Upper lobe of right lung (tissue), 1 donor: ENCODE results near the gene FMNL3. TPM values are rescaled to one million over a fixed set of nuclear protein-coding genes. Genes with fewer than 3 reads are reported as not detected.
A peak's percentile ranks its signal among the peaks of the same experiment; 100 is the strongest.

Source experiments
- ATAC-seq: fragments of 200-7000 bp; cut with Tn5 transposase; one replicate; pipeline ENCODE4 v1.9.1; 2020; ENCODE audit warnings: mild to moderate bottlenecking, moderate library complexity
- DNase-seq: peaks from one replicate; pipeline ENCODE4 v3.0.0-alpha.2; 2020
- H3K27ac ChIP-seq: fragments of 200-600 bp; one replicate; pipeline ENCODE4 v1.8.0; 2022
- H3K27me3 ChIP-seq: fragments of 200-600 bp; one replicate; pipeline ENCODE4 v1.8.0; 2022; ENCODE audit warnings: mild to moderate bottlenecking
- H3K36me3 ChIP-seq: fragments of 200-600 bp; one replicate; pipeline ENCODE4 v1.8.0; 2022
- H3K4me1 ChIP-seq: fragments of 200-600 bp; one replicate; pipeline ENCODE4 v1.8.0; 2022
- H3K4me3 ChIP-seq: fragments of 200-600 bp; one replicate; pipeline ENCODE4 v1.8.0; 2022; ENCODE audit warnings: mild to moderate bottlenecking
- H3K9me3 ChIP-seq: fragments of 200-600 bp; one replicate; pipeline ENCODE4 v1.8.0; 2022
- intact Hi-C: fragments of 100-400 bp; cut with DNase I; formaldehyde crosslinking; loops from one replicate; pipeline ENCODE4 v1.11.0; 2022
- total RNA-seq: library from RNA; stranded (reverse); fragmentation: NEBNext Ultra II Directional; extraction: Animal tissue kit (Norgen Biotek cat#: 25700); gene quantifications from one replicate; pipeline ENCODE4 v1.2.1, GENCODE V29; 2021
- TF ChIP-seq, protein P1 (sequence below): fragments of 200-600 bp; IDR thresholded peaks from one replicate; pipeline ENCODE4 v1.8.0; 2022; ENCODE audit warnings: antibody characterized with exemption
- donor health status: DM: no; HTN: yes; CAD: no; lungs with severe emphysema.

The FMNL3 gene
- total RNA-seq, 1 donor from 2014 or later = 40.3 TPM

DNA sequence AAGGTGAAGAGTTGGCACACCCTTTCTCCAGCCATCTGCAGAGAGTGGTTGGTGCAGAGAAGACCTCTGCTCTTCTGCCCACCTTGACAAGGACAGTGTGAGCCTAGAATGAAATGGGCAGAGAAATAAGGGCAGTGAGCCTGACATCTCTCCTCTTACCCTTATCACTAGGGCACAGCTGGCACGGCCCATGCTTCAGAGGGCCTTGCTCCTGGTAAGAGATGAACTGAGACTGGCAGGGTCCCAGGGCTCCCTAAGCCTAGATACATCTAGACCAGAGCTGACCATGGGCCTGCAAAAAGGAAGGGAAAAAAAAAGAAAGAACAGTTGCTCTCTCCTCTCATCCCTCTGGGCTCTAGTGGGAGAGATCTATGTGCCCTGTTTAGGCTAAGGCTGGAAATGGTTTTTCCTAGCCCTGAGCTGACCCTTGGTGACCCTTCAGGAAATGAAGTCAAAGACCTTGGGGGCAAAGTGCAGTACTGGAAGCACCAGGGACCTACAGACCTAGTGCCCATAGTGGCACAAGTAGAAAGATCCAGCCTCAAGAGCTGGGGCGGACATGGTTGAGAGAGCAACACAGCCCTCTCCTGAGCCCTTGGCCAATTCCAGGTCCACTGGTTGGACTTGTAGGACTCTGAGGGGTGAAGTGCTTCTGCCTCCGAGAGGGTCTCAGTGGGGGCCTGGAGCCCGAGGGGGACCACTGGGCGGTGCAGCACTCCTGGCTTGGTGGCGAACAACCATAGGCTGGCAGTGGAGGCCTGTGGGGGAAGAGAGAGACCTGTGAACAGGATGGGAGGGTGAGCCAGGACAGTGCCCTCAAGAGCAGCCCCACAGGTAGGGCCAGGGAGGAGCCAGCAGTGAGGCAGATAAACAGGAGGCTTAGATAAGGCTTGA, 61.8 kb downstream of the FMNL3 start:
- intact Hi-C loops = loop anchor here (2.0 kb wide), 1 partner anchor 61 kb away; the partner anchor contains the start of gene FMNL3
- no peaks in the 10 kb centered on the region for H3K9me3 ChIP-seq
- DNase-seq = no peak
- H3K36me3 ChIP-seq = peaks cover 73% of the 10 kb centered on the region
- H3K27me3 ChIP-seq = no peaks in the 10 kb centered on the region
- H3K27ac ChIP-seq = peak overlapping the region; percentile 30
- ATAC-seq = no peak
- H3K4me3 ChIP-seq = no peak overlapping the region
- TF ChIP-seq, protein P1, sequence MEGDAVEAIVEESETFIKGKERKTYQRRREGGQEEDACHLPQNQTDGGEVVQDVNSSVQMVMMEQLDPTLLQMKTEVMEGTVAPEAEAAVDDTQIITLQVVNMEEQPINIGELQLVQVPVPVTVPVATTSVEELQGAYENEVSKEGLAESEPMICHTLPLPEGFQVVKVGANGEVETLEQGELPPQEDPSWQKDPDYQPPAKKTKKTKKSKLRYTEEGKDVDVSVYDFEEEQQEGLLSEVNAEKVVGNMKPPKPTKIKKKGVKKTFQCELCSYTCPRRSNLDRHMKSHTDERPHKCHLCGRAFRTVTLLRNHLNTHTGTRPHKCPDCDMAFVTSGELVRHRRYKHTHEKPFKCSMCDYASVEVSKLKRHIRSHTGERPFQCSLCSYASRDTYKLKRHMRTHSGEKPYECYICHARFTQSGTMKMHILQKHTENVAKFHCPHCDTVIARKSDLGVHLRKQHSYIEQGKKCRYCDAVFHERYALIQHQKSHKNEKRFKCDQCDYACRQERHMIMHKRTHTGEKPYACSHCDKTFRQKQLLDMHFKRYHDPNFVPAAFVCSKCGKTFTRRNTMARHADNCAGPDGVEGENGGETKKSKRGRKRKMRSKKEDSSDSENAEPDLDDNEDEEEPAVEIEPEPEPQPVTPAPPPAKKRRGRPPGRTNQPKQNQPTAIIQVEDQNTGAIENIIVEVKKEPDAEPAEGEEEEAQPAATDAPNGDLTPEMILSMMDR = no peak
- H3K4me1 ChIP-seq = peaks cover 34% of the 10 kb centered on the region

DNA sequence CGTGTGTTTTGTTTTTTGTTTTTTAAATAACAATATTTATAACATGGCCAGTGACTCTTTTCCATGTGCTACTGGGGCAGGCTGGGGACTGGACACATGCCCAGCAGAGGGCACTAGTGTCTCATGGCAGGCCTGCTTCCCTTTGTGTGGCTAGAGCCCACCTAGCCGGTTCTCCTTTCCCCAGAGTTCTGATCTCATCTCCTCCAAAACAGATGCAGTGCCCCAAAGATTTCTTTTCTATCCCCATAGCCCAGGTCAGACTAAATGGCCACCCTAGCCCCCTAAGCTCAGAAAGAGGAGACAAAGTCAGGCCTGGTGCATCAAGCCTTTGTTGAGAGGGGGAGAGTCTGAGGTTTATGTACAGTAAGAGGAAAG, 62.6 kb downstream of the FMNL3 start:
- Histone ChIP-seq H3K4me3 (no peak overlapping the region), H3K36me3 (peaks cover 66% of the 10 kb centered on the region), H3K27ac (peak overlapping the region; percentile 30), H3K4me1 (peaks cover 34% of the 10 kb centered on the region), H3K9me3 (no peaks in the 10 kb centered on the region), H3K27me3 (no peaks in the 10 kb centered on the region)
- peak; percentile 82 for ATAC-seq
- intact Hi-C loops = loop anchor here (2.0 kb wide), 1 partner anchor 62 kb away; the partner anchor contains the start of gene FMNL3
- TF ChIP-seq, protein P1 = peak; percentile 96
- peak; percentile 81 for DNase-seq

DNA sequence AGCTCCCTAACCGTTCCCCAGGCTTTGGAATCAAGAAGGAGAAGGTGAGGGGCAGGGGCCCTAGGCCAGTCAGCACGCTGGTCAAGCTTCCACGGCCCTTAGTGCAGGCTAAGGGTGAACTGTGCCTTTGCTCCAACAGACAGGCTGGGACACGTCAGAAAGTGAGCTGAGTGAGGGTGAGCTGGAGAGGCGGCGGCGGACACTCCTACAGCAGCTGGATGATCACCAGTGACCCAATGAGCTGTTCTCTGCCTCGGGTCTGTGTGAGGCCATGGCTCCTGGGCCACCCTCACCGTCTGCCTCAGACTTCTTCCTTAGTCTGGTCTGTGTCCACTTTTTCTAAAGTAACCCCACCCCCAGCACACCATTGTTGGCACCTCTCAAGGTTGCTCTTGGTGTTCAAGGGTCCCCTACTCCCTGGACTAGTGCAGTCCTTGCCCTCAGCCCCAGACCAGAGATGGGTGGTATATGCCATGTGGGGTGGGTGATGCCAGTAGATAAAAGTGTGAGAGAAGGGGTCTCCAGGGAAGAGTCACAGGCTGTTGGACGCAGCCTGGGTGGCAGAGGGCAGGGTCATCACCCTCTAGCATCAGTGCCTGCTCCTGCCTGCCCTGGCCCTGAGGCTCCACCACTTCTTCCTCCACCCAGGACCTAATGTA, 63.1 kb downstream of the FMNL3 start:
- Histone ChIP-seq H3K9me3 (no peaks in the 10 kb centered on the region), H3K27me3 (no peaks in the 10 kb centered on the region), H3K4me1 (peaks cover 31% of the 10 kb centered on the region), H3K27ac (peak overlapping the region; percentile 30), H3K36me3 (peaks cover 61% of the 10 kb centered on the region), H3K4me3 (no peak overlapping the region)
- intact Hi-C loops = loop anchor here (2.0 kb wide), 1 partner anchor 63 kb away; the partner anchor contains the start of gene FMNL3
- TF ChIP-seq, protein P1 = no peak
- ATAC-seq = no peak
- DNase-seq = no peak

DNA sequence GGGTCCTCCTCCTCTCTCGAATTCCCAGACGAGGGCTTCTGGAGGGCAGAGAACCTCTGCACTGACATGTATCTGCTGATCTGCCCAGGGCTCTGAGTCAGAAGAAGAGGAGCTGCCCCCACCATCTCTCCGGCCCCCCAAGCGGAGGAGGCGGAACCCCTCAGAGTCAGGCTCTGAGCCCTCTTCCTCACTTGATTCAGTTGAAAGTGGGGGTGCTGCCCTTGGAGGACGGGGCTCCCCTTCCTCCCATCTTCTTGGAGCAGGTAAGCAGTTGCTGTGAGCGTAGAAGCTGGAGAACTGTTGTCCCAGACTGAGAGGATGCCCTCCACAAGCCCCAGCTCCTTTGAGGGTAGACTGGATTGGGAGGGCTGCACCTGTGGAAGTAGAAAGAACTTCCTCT, 64.1 kb downstream of the FMNL3 start:
- DNase-seq (no peak), ATAC-seq (no peak)
- Histone ChIP-seq H3K4me3 (no peak overlapping the region), H3K9me3 (no peaks in the 10 kb centered on the region), H3K27me3 (no peaks in the 10 kb centered on the region), H3K4me1 (peaks cover 21% of the 10 kb centered on the region), H3K36me3 (peaks cover 56% of the 10 kb centered on the region), H3K27ac (no peak overlapping the region)
- intact Hi-C loops = no loop called here
- TF ChIP-seq, protein P1 = no peak

DNA sequence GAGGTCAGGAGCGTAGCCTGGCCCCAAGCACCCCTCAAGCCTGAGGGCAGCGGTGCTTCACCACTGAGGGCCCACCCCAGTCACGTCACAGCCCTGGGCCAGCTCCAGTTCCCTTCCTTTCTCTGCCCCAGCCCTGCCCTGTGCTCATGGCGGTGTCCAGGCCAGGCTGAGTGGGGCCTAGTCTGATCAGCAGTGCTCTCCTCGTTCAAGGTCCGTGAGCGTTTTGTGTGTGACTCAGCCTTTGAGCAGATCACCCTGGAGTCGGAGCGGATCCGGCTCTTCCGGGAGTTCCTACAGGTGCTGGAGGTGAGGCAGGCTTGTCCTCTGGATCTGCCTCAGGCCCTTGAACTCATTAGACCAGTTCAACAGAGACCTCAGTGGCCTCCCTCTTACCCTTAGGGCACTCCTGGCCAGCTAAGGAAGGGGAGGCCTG, 64.8 kb downstream of the FMNL3 start:
- no peaks in the 10 kb centered on the region for H3K9me3 ChIP-seq
- DNase-seq (no peak), ATAC-seq (no peak)
- TF ChIP-seq, protein P1 = no peak
- H3K27ac ChIP-seq = no peak overlapping the region
- H3K27me3 ChIP-seq = no peaks in the 10 kb centered on the region
- H3K4me3 ChIP-seq = no peak overlapping the region
- H3K36me3 ChIP-seq = peaks cover 49% of the 10 kb centered on the region
- intact Hi-C loops = no loop called here
- H3K4me1 ChIP-seq = peaks cover 16% of the 10 kb centered on the region
